T-helper 9 cell (primary cell): ENCODE measurements around the gene POU3F2.
A peak's percentile ranks its signal among the peaks of the same experiment; 100 is the strongest.

Experiments
- DNase-seq: peaks from one replicate; pipeline ENCODE4 v3.0.0-alpha.2; 2020

Gene POU3F2

DNA sequence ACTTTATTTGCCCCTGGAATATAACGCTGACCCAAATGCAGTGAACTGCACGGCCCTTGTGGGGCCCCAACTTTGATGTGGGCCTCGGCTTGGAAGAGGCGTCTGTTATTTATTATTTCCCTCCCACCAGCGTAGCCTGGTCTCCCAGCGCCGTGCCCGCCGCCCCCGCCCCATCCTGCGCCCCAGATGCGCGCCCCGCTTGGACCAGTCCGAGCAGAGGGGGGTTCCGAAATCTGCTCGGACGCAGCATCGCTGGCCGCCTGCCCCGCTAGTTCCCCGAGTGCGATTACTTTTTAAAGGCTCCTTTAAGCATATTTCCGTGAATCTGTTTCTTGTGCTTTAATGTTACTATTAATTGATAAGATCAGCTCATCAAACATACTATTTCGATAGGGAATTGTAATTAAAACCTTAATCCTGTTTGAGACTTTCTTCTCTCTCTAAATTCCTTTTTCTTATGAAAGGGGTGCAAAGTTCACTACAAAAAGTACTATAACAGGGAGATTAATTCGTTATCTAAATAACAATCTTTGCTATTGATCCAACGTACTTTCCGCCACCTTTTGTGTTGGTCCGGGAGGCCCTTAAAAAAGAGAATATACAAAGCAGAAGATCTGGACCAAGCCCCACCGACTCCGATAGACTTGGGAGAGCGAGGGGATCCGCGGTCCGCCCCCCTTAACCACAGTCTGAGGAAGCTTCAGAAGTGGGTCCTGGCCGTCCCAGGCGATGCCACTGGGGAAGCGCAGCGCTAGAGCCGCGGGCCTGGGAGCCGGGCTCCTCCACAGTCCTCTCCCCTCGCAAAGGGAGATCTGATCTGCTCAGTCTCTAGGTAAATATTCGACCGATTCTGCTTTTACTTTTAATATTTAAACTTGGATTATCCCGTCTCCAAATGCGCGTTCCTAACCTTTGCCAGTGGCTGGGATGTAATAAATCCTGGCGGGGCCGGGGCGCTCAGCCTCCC, 10.2 kb downstream of the POU3F2 start:
- no peak for DNase-seq

DNA sequence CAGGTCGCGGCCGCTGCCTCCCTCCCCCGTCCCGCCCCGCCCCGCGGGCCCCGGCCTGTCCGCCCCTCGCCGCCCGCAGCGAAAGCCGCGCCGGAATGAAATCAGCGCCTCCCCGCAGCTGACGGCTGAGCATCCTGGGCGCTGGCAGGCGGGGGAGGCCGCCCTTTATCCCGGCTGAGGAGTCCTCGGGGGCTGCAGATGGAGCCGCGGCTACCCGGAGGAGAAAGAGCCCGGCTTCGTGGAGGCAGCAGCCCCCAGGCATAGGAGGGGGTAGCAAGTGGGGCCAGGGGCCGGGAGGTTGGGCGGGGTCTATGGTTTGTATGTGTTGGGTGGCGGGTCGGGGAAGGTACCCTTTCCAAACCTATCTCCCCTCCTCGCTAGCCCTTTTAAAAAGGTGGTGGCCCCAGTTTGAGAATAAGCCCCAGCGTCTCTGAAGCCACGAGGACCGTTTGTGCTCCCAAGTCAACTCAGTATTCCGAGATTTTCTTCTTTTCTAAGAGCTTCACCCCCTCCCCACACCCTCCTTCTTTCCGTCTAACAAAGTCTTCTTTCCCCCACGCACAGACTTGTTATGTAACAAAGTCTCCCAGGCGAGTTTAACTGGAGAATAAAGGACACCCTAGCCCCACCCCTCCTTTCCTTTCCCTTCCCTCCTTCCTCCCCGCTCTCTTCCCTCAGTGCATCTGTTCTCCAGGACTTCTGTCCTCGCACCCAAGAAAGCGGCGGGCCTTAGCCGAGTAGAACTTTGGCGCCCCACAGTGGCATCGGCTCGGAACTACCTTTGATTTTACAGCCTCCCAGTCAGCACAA, 11.0 kb downstream of the POU3F2 start:
- DNase-seq, result peak; percentile 53

DNA sequence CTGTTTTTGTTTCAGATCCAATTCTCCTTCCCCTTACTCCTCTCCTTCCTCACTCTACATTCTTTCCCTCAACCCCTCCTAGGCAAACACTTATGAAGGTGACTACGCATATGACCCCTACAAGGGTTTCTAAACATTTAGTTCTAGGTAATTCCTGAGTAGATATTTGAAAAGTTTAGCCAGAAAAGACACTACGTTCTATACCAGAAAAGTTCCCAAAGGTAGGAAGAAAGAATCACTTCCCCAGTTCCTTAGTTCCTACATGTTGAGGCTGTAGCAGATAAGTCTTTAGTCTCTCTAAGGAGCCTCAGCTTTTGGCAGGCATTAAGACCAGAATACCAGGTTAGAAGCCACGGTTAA, 11.6 kb downstream of the POU3F2 start:
- DNase-seq, result no peak

DNA sequence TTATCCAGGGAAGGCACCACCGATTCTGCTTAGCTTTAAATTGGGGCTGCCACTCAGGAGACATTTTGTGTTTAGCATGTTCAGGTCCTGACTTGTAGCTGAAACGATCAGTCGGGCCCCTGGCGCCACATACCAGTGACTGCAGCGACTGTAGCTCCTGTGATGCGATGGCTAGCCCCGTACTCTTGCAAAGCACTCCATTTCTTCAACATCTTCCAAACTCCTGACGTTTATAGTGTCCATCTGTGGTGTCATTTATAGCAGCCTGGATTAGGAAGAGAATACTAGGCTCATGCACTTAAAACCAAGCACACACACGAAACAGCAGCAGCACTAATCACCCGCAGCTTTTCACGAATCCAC, 13.0 kb downstream of the POU3F2 start:
- DNase-seq, result no peak

DNA sequence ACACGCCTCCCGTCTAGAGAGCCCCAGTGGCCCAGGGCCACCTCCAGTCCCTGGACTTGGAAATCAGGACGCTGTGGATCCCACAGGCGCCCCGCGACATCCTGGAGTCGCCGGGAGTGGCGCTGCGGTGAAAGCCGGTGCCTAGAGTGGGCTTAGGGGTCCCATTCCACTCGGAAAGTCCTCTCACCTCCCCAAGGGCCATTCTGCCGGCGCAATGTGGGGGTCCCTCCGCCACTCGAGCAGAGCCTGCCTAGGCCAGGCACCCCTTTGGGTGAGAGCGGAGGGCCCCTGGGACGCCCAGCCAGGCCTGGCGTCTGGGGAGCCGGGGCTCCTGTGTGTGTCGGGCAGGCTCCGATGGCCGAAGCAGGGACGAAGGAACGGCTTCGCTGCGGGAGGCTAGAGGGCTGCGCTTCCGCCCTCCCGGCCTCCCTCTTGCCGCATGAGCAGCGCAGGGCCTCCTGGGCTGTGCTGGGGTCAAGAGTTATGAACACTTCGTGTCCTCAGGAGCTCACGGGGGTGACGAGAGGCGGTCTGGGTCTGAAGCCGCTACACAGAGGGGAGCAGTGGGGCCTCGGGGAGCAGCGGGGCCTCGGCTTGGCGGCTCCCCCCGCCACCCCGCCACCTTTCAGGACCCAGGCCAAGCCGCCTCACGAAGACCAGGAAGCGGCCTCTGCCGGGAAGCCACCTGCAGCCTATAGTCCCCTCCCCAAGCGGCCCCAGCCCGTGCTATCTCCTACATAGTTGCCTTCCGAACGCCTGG, 13.6 kb downstream of the POU3F2 start:
- no peak for DNase-seq

DNA sequence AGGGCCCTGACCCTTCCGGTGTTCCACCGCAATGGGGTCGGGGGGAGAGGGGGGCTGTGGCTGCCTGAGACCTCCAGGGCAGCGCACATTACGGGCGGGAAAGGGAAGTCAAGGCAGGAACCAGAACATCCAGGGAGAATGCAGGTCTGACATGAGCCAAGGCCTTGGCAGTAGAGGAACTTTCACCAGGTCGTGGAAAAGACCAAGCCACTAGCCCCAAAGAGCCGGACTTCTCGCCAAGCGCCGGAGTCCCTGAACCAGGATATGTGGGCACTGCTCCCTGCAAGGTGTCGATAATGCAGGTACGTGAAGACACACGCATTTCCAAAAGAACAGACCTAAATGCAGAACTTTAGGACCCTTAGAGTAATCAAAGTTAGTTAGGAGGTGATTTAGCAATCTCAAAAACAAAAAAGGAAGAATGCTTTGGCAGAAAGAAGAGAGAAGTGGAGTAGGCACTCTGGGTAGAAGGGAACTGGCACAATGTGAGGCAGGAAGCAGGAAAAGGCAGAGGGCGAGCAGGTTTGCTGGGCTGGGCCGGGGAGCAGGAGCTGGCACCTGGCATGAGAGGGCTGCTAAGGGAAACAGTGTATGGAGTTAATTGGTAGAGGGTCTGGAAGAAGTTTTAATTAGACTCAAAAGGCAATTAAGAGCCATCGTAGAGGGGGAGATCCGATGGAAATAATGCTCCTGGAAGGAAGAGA, 14.3 kb downstream of the POU3F2 start:
- DNase-seq, result no peak

DNA sequence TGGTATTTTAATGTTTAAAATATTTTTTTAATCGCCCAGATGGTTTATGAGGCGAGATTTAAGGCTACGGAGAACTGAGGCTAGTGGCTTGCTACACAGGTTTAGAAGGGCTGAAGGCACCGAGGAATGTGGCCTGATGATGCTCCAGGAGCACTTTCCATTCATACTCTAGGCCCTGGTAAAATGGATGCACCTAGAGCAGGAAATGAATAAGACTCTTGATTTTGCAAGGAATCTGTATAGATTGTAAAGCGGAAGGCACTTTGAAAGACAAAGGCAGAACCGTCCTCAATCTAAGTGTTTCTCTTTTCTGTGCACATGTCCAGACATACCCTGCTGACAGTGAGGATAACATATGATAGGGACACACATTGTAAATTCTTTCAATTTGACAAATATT, 30.1 kb downstream of the POU3F2 start:
- DNase-seq, result no peak

DNA sequence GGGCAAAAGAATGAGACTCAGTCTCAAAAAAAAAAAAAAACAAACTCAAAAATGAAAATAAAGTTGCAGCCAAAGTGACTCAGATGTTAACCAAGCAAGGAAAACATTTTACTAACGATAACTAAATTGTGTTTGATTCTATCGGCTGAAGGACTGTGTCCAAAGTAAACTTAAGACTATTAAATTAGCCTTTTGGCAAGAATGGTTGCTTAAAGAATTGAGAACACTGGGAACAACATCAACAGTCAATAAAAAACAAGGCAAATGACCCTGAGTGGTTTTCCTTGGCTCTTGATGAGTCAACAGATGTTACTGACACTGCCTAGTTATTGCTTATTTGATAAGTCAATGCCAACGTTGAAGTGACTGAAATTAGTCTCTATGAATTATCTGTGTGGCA, 36.7 kb downstream of the POU3F2 start:
- no peak for DNase-seq

DNA sequence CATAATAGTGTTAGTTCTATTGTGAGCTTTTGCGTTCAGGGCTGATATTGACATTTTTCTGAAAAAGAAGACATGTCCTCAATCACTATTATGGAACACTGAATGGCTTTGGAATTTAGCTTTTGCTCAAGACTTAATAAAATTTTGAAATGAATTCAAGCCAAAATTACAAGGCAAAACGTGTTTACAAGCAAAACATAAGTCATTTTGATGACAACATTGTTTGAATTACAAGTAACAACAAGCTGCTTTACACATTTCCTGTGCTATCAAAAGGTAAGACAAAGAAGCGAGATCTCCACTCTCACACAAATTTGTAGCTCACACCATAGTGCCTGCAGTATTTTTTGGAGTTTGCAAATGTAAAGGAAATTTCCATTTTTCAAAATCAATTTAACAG, 37.4 kb downstream of the POU3F2 start:
- no peak for DNase-seq

DNA sequence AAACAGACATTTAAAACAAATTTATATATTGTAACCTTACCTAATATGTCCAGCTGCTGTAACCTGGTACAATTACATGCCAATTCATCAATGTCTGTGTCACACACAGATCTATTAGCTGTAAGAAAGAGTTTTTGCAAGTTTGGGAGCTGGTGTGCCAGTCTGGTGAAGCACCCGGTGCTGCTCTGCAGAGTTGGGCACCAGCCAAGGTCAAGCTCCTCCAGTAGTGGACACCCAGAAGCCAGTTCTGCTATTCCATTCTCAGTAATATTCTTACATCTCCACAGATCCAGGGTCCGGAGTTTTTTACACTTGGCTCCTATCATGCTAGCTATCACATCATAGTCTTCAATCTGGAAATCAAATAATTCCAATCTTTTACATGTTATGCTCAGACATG, 41.0 kb downstream of the POU3F2 start:
- DNase-seq, result no peak

DNA sequence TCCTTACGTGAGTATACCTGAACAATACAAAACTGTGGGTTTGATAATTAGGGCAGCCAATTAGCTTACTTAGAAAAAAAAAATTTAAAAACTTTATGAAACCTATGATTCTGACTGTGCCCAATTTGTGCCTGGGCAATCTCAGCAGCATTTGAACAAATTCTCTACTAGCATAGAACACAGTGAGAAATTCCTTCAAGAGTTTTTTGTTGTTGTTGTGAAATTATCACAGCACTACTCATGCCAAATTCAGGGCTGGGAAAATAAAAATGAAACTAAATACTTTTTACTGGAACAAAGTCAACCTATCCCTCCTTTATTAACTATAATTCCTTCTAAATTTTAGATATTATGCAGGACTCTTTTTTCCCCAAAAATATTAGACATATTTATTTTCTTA, 42.9 kb downstream of the POU3F2 start:
- no peak for DNase-seq

DNA sequence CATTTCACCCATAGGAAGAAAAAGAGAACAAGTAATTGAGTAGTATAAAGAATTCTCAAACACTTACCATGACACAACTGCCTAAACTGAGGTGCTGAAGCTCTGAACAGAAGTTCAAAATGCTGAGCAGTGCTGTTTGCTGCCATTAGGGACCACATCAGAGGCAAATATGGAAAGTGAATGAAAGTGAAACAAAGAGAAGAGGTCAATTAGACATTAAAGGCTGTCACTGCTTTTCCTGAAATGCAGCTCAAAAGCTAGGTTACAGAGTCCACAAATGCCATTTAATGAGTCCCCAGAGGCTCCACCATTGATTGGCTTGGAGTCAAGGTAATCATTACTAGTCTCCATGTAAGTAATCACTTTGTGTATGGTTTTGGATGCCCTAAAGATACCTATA, 46.1 kb downstream of the POU3F2 start:
- DNase-seq, result no peak

DNA sequence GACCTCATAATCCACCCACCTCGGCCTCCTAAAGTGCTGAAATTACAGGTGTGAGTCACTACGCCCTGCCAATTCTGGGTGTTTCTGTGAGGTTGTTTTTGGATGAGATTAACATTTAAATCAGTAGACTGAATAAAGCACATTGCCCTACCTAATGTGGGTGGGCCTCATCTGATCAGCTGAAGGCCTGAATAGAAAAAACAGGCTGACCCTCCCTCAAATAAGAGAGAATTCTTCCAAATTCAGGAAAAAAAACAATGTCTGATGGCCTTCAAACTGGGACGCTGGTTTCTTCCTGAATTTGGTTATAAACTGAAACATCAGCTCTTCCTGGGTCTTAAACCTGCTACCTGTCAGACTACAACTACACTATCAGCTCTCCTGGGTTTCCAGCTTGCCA, 51.0 kb downstream of the POU3F2 start:
- DNase-seq, result no peak

DNA sequence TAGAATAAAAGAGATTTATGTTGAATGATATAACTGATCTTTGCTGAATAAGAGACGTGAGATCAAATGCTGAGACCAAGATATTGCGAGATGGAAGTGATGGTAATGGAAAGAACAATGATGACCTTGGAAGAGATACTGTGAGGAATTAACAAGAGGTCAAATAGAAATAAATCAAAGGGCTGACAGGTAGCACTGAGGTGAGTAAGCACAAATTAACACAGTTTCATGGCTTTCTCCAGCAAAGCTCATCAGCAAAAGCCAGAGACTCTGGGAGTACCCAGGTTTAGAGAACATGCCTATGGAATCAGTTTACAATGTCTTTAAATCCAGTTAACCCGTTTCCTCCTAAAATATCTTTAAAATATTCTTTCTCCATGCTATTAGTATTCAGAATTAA, 53.3 kb downstream of the POU3F2 start:
- DNase-seq, result no peak
